Panc1 (cell line): ENCODE measurements around the gene POLR2A. TPM values are rescaled to one million over a fixed set of nuclear protein-coding genes. Genes with fewer than 3 reads are reported as not detected.

Experiments
- ATAC-seq: fragments of 200-7000 bp; cut with Tn5 transposase; 2 replicates; pipeline ENCODE4 v1.9.1; 2020; ENCODE audit warnings: mild to moderate bottlenecking, moderate library complexity
- BruUV-seq: library from RNA; stranded (reverse); fragments of 400-500 nt; replicated peaks from 2 replicates; lab custom pipeline; 2021; lab: Mats Ljungman, UMichigan
- CTCF ChIA-PET: fragments of 300-600 bp; sonication (Branson Sonifier 250); formaldehyde crosslinking; loops from one replicate; lab custom pipeline; 2022; ENCODE audit warnings: antibody characterized with exemption; lab: Charles Lee
- POLR2A ChIA-PET: fragments of 300-600 bp; sonication (Branson Sonifier 250); formaldehyde crosslinking; loops from one replicate; lab custom pipeline; 2022; ENCODE audit warnings: antibody characterized with exemption; lab: Charles Lee
- DNase-seq: peaks from one replicate; pipeline ENCODE4 v3.0.0-alpha.2; 2010; ENCODE audit warnings: low read depth, low spot score
- H3K27ac ChIP-seq: 2 replicates; pipeline ENCODE4 v1.5.1; 2011; ENCODE audit warnings: mild to moderate bottlenecking, low read length, inconsistent platforms
- H3K27me3 ChIP-seq: fragments of 200-500 bp; sonication (Bioruptor generic); 2 replicates; pipeline ENCODE4 v1.6.0; 2014; ENCODE audit warnings: low read length, inconsistent platforms; ENCODE audit not compliant: control insufficient read depth, insufficient read depth
- H3K36me3 ChIP-seq: fragments of 200-500 bp; sonication (Bioruptor generic); 2 replicates; pipeline ENCODE4 v1.5.1; 2014; ENCODE audit warnings: inconsistent platforms, mild to moderate bottlenecking, low read length, moderate library complexity; ENCODE audit not compliant: control insufficient read depth, insufficient read depth
- H3K4me1 ChIP-seq: 2 replicates; pipeline ENCODE4 v1.5.1; 2011; ENCODE audit warnings: inconsistent platforms, mild to moderate bottlenecking, low read length, moderate library complexity; ENCODE audit not compliant: control insufficient read depth, insufficient read depth
- H3K4me3 ChIP-seq, 2 experiments: 2 replicates each; pipeline ENCODE4 v1.5.1; 2011 to 2012; ENCODE audit warnings: low read depth in 2 of 2, low read length in 2 of 2, mild to moderate bottlenecking in 2 of 2, inconsistent platforms in 1 of 2, moderate library complexity in 1 of 2
- H3K9me3 ChIP-seq: fragments of 200-500 bp; sonication (Bioruptor generic); 2 replicates; pipeline ENCODE4 v1.5.1; 2014; ENCODE audit warnings: low read depth, mild to moderate bottlenecking, inconsistent platforms, low read length, moderate library complexity; ENCODE audit not compliant: control insufficient read depth, insufficient read depth
- CTCF ChIP-seq: fragments of 450-650 bp; IDR thresholded peaks from 2 replicates; pipeline ENCODE4 v1.5.1; 2017; ENCODE audit warnings: mild to moderate bottlenecking
- POLR2AphosphoS5 ChIP-seq: IDR thresholded peaks from 2 replicates; pipeline ENCODE4 v1.6.1; 2012; ENCODE audit warnings: mild to moderate bottlenecking, low read depth, low read length, moderate library complexity
- SIN3A ChIP-seq: IDR thresholded peaks from 2 replicates; pipeline ENCODE4 v1.6.1; 2012; ENCODE audit warnings: low read depth, mild to moderate bottlenecking, low read length, moderate library complexity, borderline replicate concordance; ENCODE audit not compliant: insufficient read depth
- TCF7L2 ChIP-seq: IDR thresholded peaks from 2 replicates; pipeline ENCODE4 v1.6.1; 2011; ENCODE audit warnings: mild to moderate bottlenecking, low read depth, low read length, inconsistent platforms
- in situ Hi-C: cut with HindIII; loops from 2 replicates; pipeline ENCODE4 v1.10.0; 2016; ENCODE audit warnings: low sequenced_read_pairs, low pct_unique_long_range_greater_than_20kb
- intact Hi-C: fragments of 100-400 bp; cut with micrococcal nuclease; formaldehyde crosslinking; loops from one replicate; pipeline ENCODE4 v1.10.0; 2022; ENCODE audit not compliant: unreplicated experiment
- total RNA-seq: library from RNA; stranded (reverse); gene quantifications from one replicate; pipeline ENCODE4 v1.2.1, GENCODE V29; 2021; ENCODE audit not compliant: unreplicated experiment
- TF ChIP-seq, protein P1 (sequence below), 2 experiments: IDR thresholded peaks; 2 replicates each; pipeline ENCODE4 v1.6.1; 2011 to 2012; ENCODE audit warnings: low read depth in 2 of 2, control low read depth in 1 of 2, low read length in 1 of 2, mild to moderate bottlenecking in 1 of 2, moderate library complexity in 1 of 2; ENCODE audit not compliant: insufficient read depth in 1 of 2

Gene POLR2A
- total RNA-seq, 1 experiment from 2014 or later: 181 TPM

DNA sequence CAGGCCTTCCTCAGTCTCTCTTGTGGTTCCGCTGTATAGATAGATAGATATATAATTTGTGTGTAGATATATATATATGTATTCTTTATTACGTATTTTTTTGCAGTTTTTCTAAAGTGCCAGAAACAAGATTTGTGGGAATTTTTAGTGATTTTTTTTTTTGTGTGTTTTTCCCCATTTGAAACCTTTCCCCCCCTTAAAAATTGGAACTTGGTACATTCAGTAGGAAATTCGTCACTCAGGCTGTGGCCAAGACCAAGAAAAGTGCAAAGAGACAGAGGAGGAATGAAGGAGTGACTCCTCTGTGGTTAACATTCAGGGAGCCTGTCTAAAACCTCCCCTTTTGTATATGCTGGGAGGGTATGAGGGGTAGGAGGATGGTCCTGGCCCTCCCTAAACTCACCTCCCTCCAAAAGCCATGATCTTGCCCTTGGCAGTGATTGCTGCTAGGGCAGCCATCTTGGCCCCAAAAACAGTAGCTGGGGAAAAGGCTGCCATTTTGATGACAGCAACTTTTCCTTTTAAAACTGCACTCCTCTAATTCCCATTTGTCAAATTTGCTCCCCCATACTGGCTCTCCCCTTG is 24.1 kb upstream of the POLR2A start:
- Histone ChIP-seq H3K36me3 (no peaks in the 10 kb centered on the region), H3K27me3 (no peaks in the 10 kb centered on the region), H3K4me1 (no peaks in the 10 kb centered on the region), H3K4me3 (no peak overlapping the region), H3K9me3 (no peaks in the 10 kb centered on the region), H3K27ac (no peak overlapping the region)
- ATAC-seq (no peak), DNase-seq (no peak)
- in situ Hi-C loops (no loop called here), intact Hi-C loops (no loop called here)
- CTCF ChIA-PET: interaction anchor here (0.6 kb wide), 1 partner anchor 196 kb away, joined by 10 read pairs; no protein-coding TSS in a partner anchor
- BruUV-seq: TSS peak; percentile 59
- POLR2A ChIA-PET: interaction anchor here (0.6 kb wide), 1 partner anchor 20 kb away, joined by 8 read pairs; the partner anchor contains the start of gene ZBTB4
- no peak for TF ChIP-seq TCF7L2
- no peak for TF ChIP-seq POLR2AphosphoS5
- TF ChIP-seq SIN3A: no peak
- TF ChIP-seq CTCF: no peak
- TF ChIP-seq, protein P1, sequence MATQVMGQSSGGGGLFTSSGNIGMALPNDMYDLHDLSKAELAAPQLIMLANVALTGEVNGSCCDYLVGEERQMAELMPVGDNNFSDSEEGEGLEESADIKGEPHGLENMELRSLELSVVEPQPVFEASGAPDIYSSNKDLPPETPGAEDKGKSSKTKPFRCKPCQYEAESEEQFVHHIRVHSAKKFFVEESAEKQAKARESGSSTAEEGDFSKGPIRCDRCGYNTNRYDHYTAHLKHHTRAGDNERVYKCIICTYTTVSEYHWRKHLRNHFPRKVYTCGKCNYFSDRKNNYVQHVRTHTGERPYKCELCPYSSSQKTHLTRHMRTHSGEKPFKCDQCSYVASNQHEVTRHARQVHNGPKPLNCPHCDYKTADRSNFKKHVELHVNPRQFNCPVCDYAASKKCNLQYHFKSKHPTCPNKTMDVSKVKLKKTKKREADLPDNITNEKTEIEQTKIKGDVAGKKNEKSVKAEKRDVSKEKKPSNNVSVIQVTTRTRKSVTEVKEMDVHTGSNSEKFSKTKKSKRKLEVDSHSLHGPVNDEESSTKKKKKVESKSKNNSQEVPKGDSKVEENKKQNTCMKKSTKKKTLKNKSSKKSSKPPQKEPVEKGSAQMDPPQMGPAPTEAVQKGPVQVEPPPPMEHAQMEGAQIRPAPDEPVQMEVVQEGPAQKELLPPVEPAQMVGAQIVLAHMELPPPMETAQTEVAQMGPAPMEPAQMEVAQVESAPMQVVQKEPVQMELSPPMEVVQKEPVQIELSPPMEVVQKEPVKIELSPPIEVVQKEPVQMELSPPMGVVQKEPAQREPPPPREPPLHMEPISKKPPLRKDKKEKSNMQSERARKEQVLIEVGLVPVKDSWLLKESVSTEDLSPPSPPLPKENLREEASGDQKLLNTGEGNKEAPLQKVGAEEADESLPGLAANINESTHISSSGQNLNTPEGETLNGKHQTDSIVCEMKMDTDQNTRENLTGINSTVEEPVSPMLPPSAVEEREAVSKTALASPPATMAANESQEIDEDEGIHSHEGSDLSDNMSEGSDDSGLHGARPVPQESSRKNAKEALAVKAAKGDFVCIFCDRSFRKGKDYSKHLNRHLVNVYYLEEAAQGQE (IDR thresholded peaks at IDR 0.05; ENCODE audit: insufficient read depth in 1 of 2, low read depth in 2 of 2, low read length in 1 of 2): no peak

- Histone ChIP-seq H3K36me3 (no peaks in the 10 kb centered on the region), H3K4me1 (no peaks in the 10 kb centered on the region), H3K27ac (no peak overlapping the region), H3K4me3 (no peak overlapping the region), H3K27me3 (no peaks in the 10 kb centered on the region), H3K9me3 (no peaks in the 10 kb centered on the region)
- DNase-seq: no peak
- no peak for TF ChIP-seq SIN3A
- TF ChIP-seq TCF7L2: no peak
- no peak for TF ChIP-seq CTCF
- TF ChIP-seq, protein P1 (IDR thresholded peaks at IDR 0.05; ENCODE audit: insufficient read depth in 1 of 2, low read depth in 2 of 2, low read length in 1 of 2): no peak
- no peak for TF ChIP-seq POLR2AphosphoS5
- POLR2A ChIA-PET: no interaction called here
- no peak for ATAC-seq
- in situ Hi-C loops: no loop called here
- BruUV-seq: no TSS peak
- intact Hi-C loops: no loop called here
- CTCF ChIA-PET: no interaction called here
Observed at GRCh38 chr17:7460850-7461660, 23.1 kb upstream of the POLR2A start.
